Activated naive CD4-positive, alpha-beta T cell treated with anti-CD3 and anti-CD28 coated beads for 36 hours (primary cell): Measurements from ENCODE around the gene REN. TPM values are rescaled to one million over a fixed set of nuclear protein-coding genes. Genes with fewer than 3 reads are reported as not detected.

ENCODE experiments used
- CTCF ChIA-PET: fragments of 350-600 bp; sonication (Branson Sonifier 250); formaldehyde crosslinking; loops from one replicate; lab custom pipeline; 2021; ENCODE audit warnings: antibody characterized with exemption; lab: Charles Lee
- DNase-seq: peaks from one replicate; pipeline ENCODE4 v3.0.0-alpha.2; 2020
- H3K27ac Mint-ChIP-seq: one replicate; pipeline ENCODE4 v1.8.0; 2021; ENCODE audit warnings: mild to moderate bottlenecking, mixed read lengths
- H3K27me3 Mint-ChIP-seq: one replicate; pipeline ENCODE4 v1.8.0; 2021; ENCODE audit warnings: low read depth, mixed read lengths
- H3K36me3 Mint-ChIP-seq: one replicate; pipeline ENCODE4 v1.8.0; 2021; ENCODE audit warnings: low read depth, mixed read lengths
- H3K4me1 Mint-ChIP-seq: one replicate; pipeline ENCODE4 v1.8.0; 2021; ENCODE audit warnings: low read depth, mixed read lengths
- H3K4me3 Mint-ChIP-seq: one replicate; pipeline ENCODE4 v1.8.0; 2021; ENCODE audit warnings: mild to moderate bottlenecking, moderate library complexity, mixed read lengths
- H3K9me3 Mint-ChIP-seq: one replicate; pipeline ENCODE4 v1.8.0; 2021; ENCODE audit warnings: mixed read lengths
- intact Hi-C: fragments of 100-400 bp; cut with micrococcal nuclease; formaldehyde crosslinking; loops from one replicate; pipeline ENCODE4 v1.15.1; 2023
- total RNA-seq, 2 experiments: library from RNA; stranded (reverse); gene quantifications; one replicate each; pipeline ENCODE4 v1.2.3, GENCODE V29; 2021

Gene REN
- total RNA-seq, 2 experiments from 2014 or later = not detected

GRCh38 chr1:204188959-204189639 lies 23.0 kb upstream of the REN start:
- peak; percentile 55 for DNase-seq
- peaks cover 18% of the 10 kb centered on the region for H3K4me1 Mint-ChIP-seq
- H3K36me3 Mint-ChIP-seq = no peaks in the 10 kb centered on the region
- no peaks in the 10 kb centered on the region for H3K9me3 Mint-ChIP-seq
- no peak overlapping the region for H3K4me3 Mint-ChIP-seq
- CTCF ChIA-PET = interaction anchor here (0.6 to 6.0 kb wide), 5 partner anchors 18 to 314 kb away, joined by 3 to 38 read pairs (median 4); no protein-coding TSS in a partner anchor
- intact Hi-C loops = no loop called here
- H3K27ac Mint-ChIP-seq = no peak overlapping the region
- H3K27me3 Mint-ChIP-seq = peaks cover 38% of the 10 kb centered on the region

DNA sequence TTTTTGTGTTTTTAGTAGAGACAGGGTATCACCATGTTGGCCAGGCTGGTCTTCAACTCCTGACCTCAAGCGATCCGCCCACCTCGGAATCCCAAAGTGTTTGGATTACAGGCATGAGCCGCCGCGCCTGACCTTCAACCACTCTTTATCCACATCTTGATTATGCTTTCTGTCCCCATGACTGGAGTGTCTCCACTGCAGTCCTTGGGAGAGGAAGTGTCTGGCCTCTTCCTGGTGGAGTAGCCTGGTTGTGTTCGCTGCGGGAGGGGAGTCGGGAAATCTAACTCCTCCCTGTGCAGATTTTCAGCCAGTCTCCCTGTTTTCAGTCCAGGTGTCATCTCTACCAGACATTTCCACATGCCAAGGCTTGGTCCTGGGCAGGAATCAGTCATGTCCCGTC lies 20.5 kb upstream of the REN start:
- DNase-seq = no peak
- intact Hi-C loops = no loop called here
- CTCF ChIA-PET = interaction anchor here (0.6 kb wide), 1 partner anchor 17 kb away, joined by 3 read pairs; no protein-coding TSS in a partner anchor
- H3K36me3 Mint-ChIP-seq = no peaks in the 10 kb centered on the region
- no peak overlapping the region for H3K4me3 Mint-ChIP-seq
- no peaks in the 10 kb centered on the region for H3K9me3 Mint-ChIP-seq
- no peak overlapping the region for H3K27ac Mint-ChIP-seq
- peaks cover 31% of the 10 kb centered on the region for H3K27me3 Mint-ChIP-seq
- H3K4me1 Mint-ChIP-seq = peaks cover 18% of the 10 kb centered on the region

- CTCF ChIA-PET = no interaction called here
- no peaks in the 10 kb centered on the region for H3K36me3 Mint-ChIP-seq
- H3K27ac Mint-ChIP-seq = no peak overlapping the region
Measured at GRCh38 chr1:204181116-204181515, 15.0 kb upstream of the REN start.

DNA sequence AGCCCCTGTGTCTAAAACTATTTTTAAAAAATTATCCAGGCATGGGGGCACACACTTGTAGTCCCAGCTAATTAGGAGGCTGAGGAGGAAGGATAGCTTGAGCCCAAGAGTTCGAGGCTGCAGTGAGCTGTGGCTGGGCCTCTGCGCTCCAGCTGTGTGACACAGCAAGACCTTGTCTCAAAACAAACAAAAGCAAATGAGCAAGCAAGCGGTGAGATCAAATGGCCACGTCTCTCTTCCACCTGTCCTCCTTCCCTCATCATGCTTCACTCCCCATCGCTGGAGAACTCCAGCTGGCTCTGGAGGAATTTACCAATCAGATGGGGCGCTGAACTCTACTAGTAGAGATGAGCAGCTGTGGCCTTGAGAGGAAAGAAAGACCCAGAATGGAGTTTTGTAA lies 14.0 kb upstream of the REN start:
- no peak overlapping the region for H3K27ac Mint-ChIP-seq
- H3K27me3 Mint-ChIP-seq = peaks cover 5% of the 10 kb centered on the region
- H3K4me3 Mint-ChIP-seq = no peak overlapping the region
- no peaks in the 10 kb centered on the region for H3K36me3 Mint-ChIP-seq
- intact Hi-C loops = no loop called here
- H3K4me1 Mint-ChIP-seq = no peaks in the 10 kb centered on the region
- CTCF ChIA-PET = interaction anchor here (0.7 kb wide), 1 partner anchor 18 kb away, joined by 3 read pairs; no protein-coding TSS in a partner anchor
- no peak for DNase-seq
- H3K9me3 Mint-ChIP-seq = no peaks in the 10 kb centered on the region

More at GRCh38 chr1:204181116-204181515, 15.0 kb upstream of the REN start:
- H3K27me3 Mint-ChIP-seq = peaks cover 5% of the 10 kb centered on the region
- intact Hi-C loops = no loop called here
- H3K4me3 Mint-ChIP-seq = no peak overlapping the region
- DNase-seq = no peak
- no peaks in the 10 kb centered on the region for H3K9me3 Mint-ChIP-seq
- no peaks in the 10 kb centered on the region for H3K4me1 Mint-ChIP-seq

- Mint-ChIP-seq H3K4me3 (no peak overlapping the region), H3K27ac (no peak overlapping the region), H3K36me3 (no peaks in the 10 kb centered on the region), H3K27me3 (peaks cover 6% of the 10 kb centered on the region), H3K9me3 (peaks cover under 1% of the 10 kb centered on the region), H3K4me1 (no peaks in the 10 kb centered on the region)
- no peak for DNase-seq
- CTCF ChIA-PET = interaction anchor here (1.0 to 3.5 kb wide), 2 partner anchors 16 to 28 kb away, joined by 7 to 14 read pairs; no protein-coding TSS in a partner anchor
- intact Hi-C loops = no loop called here
Measured at GRCh38 chr1:204178487-204179281, 12.5 kb upstream of the REN start.

DNA sequence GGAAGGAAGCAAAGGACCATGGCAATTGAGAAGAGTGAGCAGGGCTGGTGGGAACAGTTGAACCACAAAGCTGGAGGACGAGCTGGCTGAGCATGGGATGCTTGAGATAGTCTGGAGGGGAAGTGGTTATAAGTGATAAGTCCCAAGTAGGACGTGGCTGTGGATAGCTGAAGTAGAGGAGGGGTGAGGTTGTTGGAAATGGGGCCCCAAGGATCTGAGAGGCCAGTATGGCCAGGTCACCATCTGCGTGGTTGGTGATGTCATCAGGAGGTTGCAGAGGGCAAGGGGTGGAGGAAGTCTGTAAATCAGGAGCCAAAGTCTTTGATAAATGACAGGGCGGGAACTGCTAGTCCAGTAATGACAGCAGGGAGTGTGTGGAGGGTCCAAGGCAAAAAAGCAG lies 11.0 kb upstream of the REN start:
- DNase-seq = no peak
- CTCF ChIA-PET = interaction anchor here (3.5 kb wide), 1 partner anchor 14 kb away, joined by 14 read pairs; no protein-coding TSS in a partner anchor
- Mint-ChIP-seq H3K36me3 (no peaks in the 10 kb centered on the region), H3K4me1 (no peaks in the 10 kb centered on the region), H3K9me3 (peaks cover 8% of the 10 kb centered on the region), H3K4me3 (no peak overlapping the region), H3K27ac (no peak overlapping the region), H3K27me3 (peaks cover 9% of the 10 kb centered on the region)
- intact Hi-C loops = no loop called here

GRCh38 chr1:204176049-204176448 lies 9.9 kb upstream of the REN start:
- Mint-ChIP-seq H3K4me1 (no peaks in the 10 kb centered on the region), H3K36me3 (no peaks in the 10 kb centered on the region), H3K9me3 (peaks cover 13% of the 10 kb centered on the region), H3K27me3 (peaks cover 9% of the 10 kb centered on the region), H3K27ac (no peak overlapping the region), H3K4me3 (no peak overlapping the region)
- intact Hi-C loops = no loop called here
- DNase-seq = no peak
- CTCF ChIA-PET = interaction anchor here (1.9 to 3.5 kb wide), 2 partner anchors 13 to 31 kb away, joined by 7 to 14 read pairs; no protein-coding TSS in a partner anchor

DNA sequence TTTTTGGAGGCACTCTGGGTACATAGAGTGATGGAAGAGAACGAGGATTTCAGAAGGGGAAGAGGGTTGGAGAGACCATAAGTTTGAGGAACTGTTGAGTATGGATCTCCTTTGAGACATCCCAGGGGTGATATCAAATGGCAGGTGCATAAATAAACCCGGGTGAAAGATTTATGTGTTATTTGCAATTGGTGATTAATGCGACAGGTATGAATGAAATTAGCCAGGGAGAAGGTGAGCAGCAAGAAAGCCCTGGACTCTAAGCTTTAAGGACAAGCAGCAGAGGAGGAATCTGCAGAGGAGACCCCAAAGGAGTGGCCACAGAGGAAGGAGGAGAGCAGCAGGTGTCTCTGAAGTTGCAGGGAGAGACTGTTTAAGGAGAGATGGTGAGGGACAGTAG lies 8.8 kb upstream of the REN start:
- Mint-ChIP-seq H3K9me3 (peaks cover 24% of the 10 kb centered on the region), H3K27ac (no peak overlapping the region), H3K4me1 (no peaks in the 10 kb centered on the region), H3K4me3 (no peak overlapping the region), H3K36me3 (peaks cover 3% of the 10 kb centered on the region), H3K27me3 (peaks cover 9% of the 10 kb centered on the region)
- no peak for DNase-seq
- CTCF ChIA-PET = interaction anchor here (0.7 to 3.5 kb wide), 4 partner anchors 12 to 94 kb away, joined by 3 to 14 read pairs (median 6); no protein-coding TSS in a partner anchor
- intact Hi-C loops = no loop called here

- Mint-ChIP-seq H3K27me3 (peaks cover 4% of the 10 kb centered on the region), H3K27ac (no peak overlapping the region), H3K36me3 (peaks cover 3% of the 10 kb centered on the region), H3K4me1 (no peaks in the 10 kb centered on the region), H3K9me3 (peaks cover 38% of the 10 kb centered on the region), H3K4me3 (no peak overlapping the region)
- DNase-seq = no peak
- CTCF ChIA-PET = interaction anchor here (1.0 to 1.4 kb wide), 2 partner anchors 10 to 35 kb away, joined by 5 to 7 read pairs; no protein-coding TSS in a partner anchor
- intact Hi-C loops = no loop called here
Measured at GRCh38 chr1:204172404-204173029, 6.4 kb upstream of the REN start.

GRCh38 chr1:204171751-204172178 lies 5.6 kb upstream of the REN start:
- Mint-ChIP-seq H3K27ac (no peak overlapping the region), H3K27me3 (peaks cover 4% of the 10 kb centered on the region), H3K36me3 (peaks cover 6% of the 10 kb centered on the region), H3K4me1 (no peaks in the 10 kb centered on the region), H3K9me3 (peaks cover 40% of the 10 kb centered on the region), H3K4me3 (no peak overlapping the region)
- intact Hi-C loops = no loop called here
- DNase-seq = no peak
- CTCF ChIA-PET = interaction anchor here (1.4 kb wide), 1 partner anchor 9 kb away, joined by 7 read pairs; no protein-coding TSS in a partner anchor

- intact Hi-C loops = no loop called here
- CTCF ChIA-PET = no interaction called here
- DNase-seq = no peak
- peaks cover 4% of the 10 kb centered on the region for H3K27me3 Mint-ChIP-seq
- H3K9me3 Mint-ChIP-seq = peaks cover 40% of the 10 kb centered on the region
- no peak overlapping the region for H3K4me3 Mint-ChIP-seq
- H3K27ac Mint-ChIP-seq = no peak overlapping the region
- peaks cover 6% of the 10 kb centered on the region for H3K36me3 Mint-ChIP-seq
- no peaks in the 10 kb centered on the region for H3K4me1 Mint-ChIP-seq
Measured at GRCh38 chr1:204170494-204171155, 4.5 kb upstream of the REN start.
